ENCODE results near the gene PITRM1. TPM values are rescaled to one million over a fixed set of nuclear protein-coding genes. Genes with fewer than 3 reads are reported as not detected.
"Not testable (repeated sequence)": the region's sequence is repeated elsewhere in the genome, so short reads cannot be mapped to it uniquely, and the experiment has no call there.

Gene PITRM1
- total and polyA plus RNA-seq, 8 donors: 68.1 to 85.6 (median 71.8) TPM

GRCh38 chr10:3109196-3109595, 63.4 kb downstream of the PITRM1 start:
- peaks cover 0 to 81% of the 10 kb centered on the region in 2 donors for H3K36me3 ChIP-seq
- intact Hi-C loops (cut with DNase I): no loop called here
- no peaks in the 10 kb centered on the region for H3K9me3 ChIP-seq
- no peak overlapping the region for H3K4me3 ChIP-seq
- H3K27ac ChIP-seq: no peak overlapping the region
- no peak for TF ChIP-seq CTCF (IDR thresholded peaks at IDR 0.05)
- H3K27me3 ChIP-seq: no peaks in the 10 kb centered on the region
- ATAC-seq (no peak), DNase-seq (peak in 1 of 4 donors; percentile 71)
- no peaks in the 10 kb centered on the region for H3K4me1 ChIP-seq

GRCh38 chr10:3108575-3109105, 63.9 kb downstream of the PITRM1 start:
- peak in 1 of 4 donors; percentile 67 for DNase-seq

GRCh38 chr10:3108033-3108432, 64.5 kb downstream of the PITRM1 start:
- Histone ChIP-seq H3K9me3 (no peaks in the 10 kb centered on the region), H3K27ac (peak overlapping the region; percentile 43 to 85), H3K27me3 (no peaks in the 10 kb centered on the region), H3K4me3 (no peak overlapping the region), H3K36me3 (peaks cover 0 to 78% of the 10 kb centered on the region in 2 donors), H3K4me1 (no peaks in the 10 kb centered on the region)
- no peak for TF ChIP-seq CTCF (IDR thresholded peaks at IDR 0.05)
- intact Hi-C loops (cut with DNase I): no loop called here
- DNase-seq: no peak
- no peak for ATAC-seq

More at GRCh38 chr10:3108575-3109105, 63.9 kb downstream of the PITRM1 start:
- no peaks in the 10 kb centered on the region for H3K27me3 ChIP-seq
- H3K4me3 ChIP-seq: no peak overlapping the region
- TF ChIP-seq CTCF (IDR thresholded peaks at IDR 0.05): no peak
- intact Hi-C loops (cut with DNase I): no loop called here
- H3K9me3 ChIP-seq: no peaks in the 10 kb centered on the region
- H3K27ac ChIP-seq: no peak overlapping the region
- H3K4me1 ChIP-seq: no peaks in the 10 kb centered on the region
- H3K36me3 ChIP-seq: peaks cover 0 to 81% of the 10 kb centered on the region in 2 donors
- no peak for ATAC-seq

GRCh38 chr10:3107426-3107961, 65.1 kb downstream of the PITRM1 start:
- intact Hi-C loops (cut with DNase I): no loop called here
- ATAC-seq (peak; percentile 92), DNase-seq (peak in 2 of 4 donors; percentile 53 to 87)
- H3K4me3 ChIP-seq: no peak overlapping the region
- H3K9me3 ChIP-seq: no peaks in the 10 kb centered on the region
- H3K27me3 ChIP-seq: no peaks in the 10 kb centered on the region
- peak overlapping the region; percentile 43 to 85 for H3K27ac ChIP-seq
- no peak for TF ChIP-seq CTCF (IDR thresholded peaks at IDR 0.05)
- H3K4me1 ChIP-seq: no peaks in the 10 kb centered on the region
- H3K36me3 ChIP-seq: peaks cover 0 to 77% of the 10 kb centered on the region in 2 donors

GRCh38 chr10:3106928-3107425, 65.6 kb downstream of the PITRM1 start:
- peak; percentile 13 for ATAC-seq

GRCh38 chr10:3106328-3106727, 66.3 kb downstream of the PITRM1 start:
- ATAC-seq, H3K27ac ChIP-seq: not testable (repeated sequence)

More at GRCh38 chr10:3106928-3107425, 65.6 kb downstream of the PITRM1 start:
- Histone ChIP-seq H3K27me3 (no peaks in the 10 kb centered on the region), H3K4me3 (no peak overlapping the region), H3K9me3 (no peaks in the 10 kb centered on the region), H3K36me3 (peaks cover 0 to 73% of the 10 kb centered on the region in 2 donors), H3K4me1 (no peaks in the 10 kb centered on the region), H3K27ac (peak overlapping the region; percentile 43 to 85)
- no peak for TF ChIP-seq CTCF (IDR thresholded peaks at IDR 0.05)
- DNase-seq: no peak
- intact Hi-C loops (cut with DNase I): no loop called here

More at GRCh38 chr10:3106328-3106727, 66.3 kb downstream of the PITRM1 start:
- H3K27me3 ChIP-seq; intact Hi-C loops (cut with DNase I); H3K4me3 ChIP-seq; DNase-seq; H3K4me1 ChIP-seq; H3K9me3 ChIP-seq: not testable (repeated sequence)
- H3K36me3 ChIP-seq: peaks cover 0 to 72% of the 10 kb centered on the region in 2 donors

All from left lung (tissue), 10 donors.